Immature natural killer cell (primary cell): ENCODE measurements around the gene RIC8A. TPM values are rescaled to one million over a fixed set of nuclear protein-coding genes. Genes with fewer than 3 reads are reported as not detected.
A peak's percentile ranks its signal among the peaks of the same experiment; 100 is the strongest.

Source experiments
- DNase-seq, 3 donors: peaks; one replicate each; pipeline ENCODE4 v3.0.0; 2022; ENCODE audit warnings: mixed read lengths in 1 of 3
- H3K27ac Mint-ChIP-seq, 6 donors: one replicate each; pipeline ENCODE4 v1.8.0; 2020; ENCODE audit warnings: mixed read lengths in 6 of 6, mild to moderate bottlenecking in 5 of 6, inconsistent platforms in 4 of 6, moderate library complexity in 3 of 6
- H3K27me3 Mint-ChIP-seq, 3 donors: one replicate each; pipeline ENCODE4 v1.8.0; 2020 to 2021; ENCODE audit warnings: low read depth in 3 of 3, mild to moderate bottlenecking in 3 of 3, mixed read lengths in 3 of 3, moderate library complexity in 3 of 3, inconsistent platforms in 1 of 3
- H3K36me3 Mint-ChIP-seq, 3 donors: one replicate each; pipeline ENCODE4 v1.8.0; 2020; ENCODE audit warnings: mixed read lengths in 3 of 3, inconsistent platforms in 2 of 3, mild to moderate bottlenecking in 2 of 3
- H3K4me1 Mint-ChIP-seq, 2 donors: one replicate each; pipeline ENCODE4 v1.8.0; 2020; ENCODE audit warnings: inconsistent platforms in 2 of 2, mild to moderate bottlenecking in 2 of 2, mixed read lengths in 2 of 2, moderate library complexity in 1 of 2
- H3K4me3 Mint-ChIP-seq, 5 donors: one replicate each; pipeline ENCODE4 v1.8.0; 2020; ENCODE audit warnings: mild to moderate bottlenecking in 5 of 5, mixed read lengths in 5 of 5, inconsistent platforms in 3 of 5, moderate library complexity in 3 of 5
- H3K9me3 Mint-ChIP-seq, 6 donors: one replicate each; pipeline ENCODE4 v1.8.0; 2020; ENCODE audit warnings: mild to moderate bottlenecking in 6 of 6, mixed read lengths in 6 of 6, inconsistent platforms in 4 of 6, moderate library complexity in 3 of 6
- polyA plus RNA-seq, 3 donors: library from polyadenylated mRNA; unstranded; fragments of 300-500 nt; fragmentation: Illumina TruSeq; gene quantifications; one replicate each; pipeline ENCODE4 v1.2.3, GENCODE V29; 2021

Gene RIC8A
- polyA plus RNA-seq, 3 donors from 2014 or later, result 91.0 to 132 (median 106) TPM

GRCh38 chr11:250740-251299 lies 43.3 kb downstream of the RIC8A start:
- Mint-ChIP-seq H3K27ac (peak overlapping the region; percentile 28 to 89 (median 82)), H3K36me3 (peaks cover 27 to 45% (median 27%) of the 10 kb centered on the region in 3 donors), H3K4me1 (peaks cover 9 to 10% of the 10 kb centered on the region in 2 donors), H3K9me3 (no peaks in the 10 kb centered on the region), H3K27me3 (peaks cover 0 to 2% (median 2%) of the 10 kb centered on the region in 3 donors), H3K4me3 (peak overlapping the region in 1 of 5 donors; percentile 36)
- peak; percentile 70 to 77 (median 73) for DNase-seq

GRCh38 chr11:251550-251949 lies 44.0 kb downstream of the RIC8A start:
- Mint-ChIP-seq H3K27me3 (peaks cover 0 to 2% (median 2%) of the 10 kb centered on the region in 3 donors), H3K4me3 (no peak overlapping the region), H3K4me1 (peaks cover 9 to 10% of the 10 kb centered on the region in 2 donors), H3K36me3 (peaks cover 25 to 39% (median 26%) of the 10 kb centered on the region in 3 donors), H3K9me3 (no peaks in the 10 kb centered on the region), H3K27ac (peak overlapping the region in 1 of 6 donors; percentile 32)
- DNase-seq, result no peak

- Mint-ChIP-seq H3K36me3 (peaks cover 17 to 28% (median 22%) of the 10 kb centered on the region in 3 donors), H3K4me3 (no peak overlapping the region), H3K27ac (no peak overlapping the region), H3K9me3 (no peaks in the 10 kb centered on the region), H3K27me3 (peaks cover 0 to 2% (median 2%) of the 10 kb centered on the region in 3 donors), H3K4me1 (peaks cover 8 to 9% of the 10 kb centered on the region in 2 donors)
- no peak for DNase-seq
Observed at GRCh38 chr11:252666-253065, 45.2 kb downstream of the RIC8A start.

GRCh38 chr11:253160-253885 lies 45.8 kb downstream of the RIC8A start:
- no peak for DNase-seq
- Mint-ChIP-seq H3K36me3 (peaks cover 14 to 22% (median 18%) of the 10 kb centered on the region in 3 donors), H3K4me1 (peaks cover 8 to 9% of the 10 kb centered on the region in 2 donors), H3K9me3 (no peaks in the 10 kb centered on the region), H3K4me3 (no peak overlapping the region), H3K27me3 (peaks cover 0 to 2% (median 2%) of the 10 kb centered on the region in 3 donors), H3K27ac (no peak overlapping the region)

GRCh38 chr11:253886-254270 lies 46.4 kb downstream of the RIC8A start:
- DNase-seq, result no peak
- Mint-ChIP-seq H3K27me3 (peaks cover 0 to 2% (median 2%) of the 10 kb centered on the region in 3 donors), H3K9me3 (no peaks in the 10 kb centered on the region), H3K4me3 (no peak overlapping the region), H3K36me3 (peaks cover 13 to 17% (median 14%) of the 10 kb centered on the region in 3 donors), H3K27ac (peak overlapping the region in 2 of 6 donors; percentile 45 to 62), H3K4me1 (peaks cover 8 to 9% of the 10 kb centered on the region in 2 donors)

- Mint-ChIP-seq H3K4me3 (no peak overlapping the region), H3K4me1 (peaks cover 8 to 9% of the 10 kb centered on the region in 2 donors), H3K27me3 (peaks cover 0 to 6% (median 0%) of the 10 kb centered on the region in 3 donors), H3K9me3 (no peaks in the 10 kb centered on the region), H3K36me3 (peaks cover 8 to 17% (median 9%) of the 10 kb centered on the region in 3 donors), H3K27ac (no peak overlapping the region)
- DNase-seq, result no peak
Observed at GRCh38 chr11:255176-255575, 47.7 kb downstream of the RIC8A start.

GRCh38 chr11:255816-256215 lies 48.3 kb downstream of the RIC8A start:
- peaks cover 5 to 6% of the 10 kb centered on the region in 2 donors for H3K4me1 Mint-ChIP-seq
- no peak overlapping the region for H3K27ac Mint-ChIP-seq
- peaks cover 0 to 6% (median 0%) of the 10 kb centered on the region in 3 donors for H3K27me3 Mint-ChIP-seq
- peaks cover 8 to 12% (median 9%) of the 10 kb centered on the region in 3 donors for H3K36me3 Mint-ChIP-seq
- no peak overlapping the region for H3K4me3 Mint-ChIP-seq
- DNase-seq, result no peak
- H3K9me3 Mint-ChIP-seq, result no peaks in the 10 kb centered on the region

- Mint-ChIP-seq H3K27ac (no peak overlapping the region), H3K27me3 (peaks cover 0 to 6% (median 2%) of the 10 kb centered on the region in 3 donors), H3K36me3 (peaks cover 1 to 5% (median 3%) of the 10 kb centered on the region in 3 donors), H3K9me3 (no peaks in the 10 kb centered on the region), H3K4me1 (no peaks in the 10 kb centered on the region), H3K4me3 (no peak overlapping the region)
- DNase-seq, result no peak
Observed at GRCh38 chr11:256952-257737, 49.6 kb downstream of the RIC8A start.

GRCh38 chr11:257766-258493 lies 50.4 kb downstream of the RIC8A start:
- H3K9me3 Mint-ChIP-seq, result no peaks in the 10 kb centered on the region
- peaks cover 0 to 6% (median 2%) of the 10 kb centered on the region in 3 donors for H3K27me3 Mint-ChIP-seq
- no peak overlapping the region for H3K27ac Mint-ChIP-seq
- no peak for DNase-seq
- H3K4me3 Mint-ChIP-seq, result no peak overlapping the region
- H3K36me3 Mint-ChIP-seq, result no peaks in the 10 kb centered on the region
- no peaks in the 10 kb centered on the region for H3K4me1 Mint-ChIP-seq

GRCh38 chr11:259413-259812 lies 51.9 kb downstream of the RIC8A start:
- DNase-seq, result no peak
- no peak overlapping the region for H3K4me3 Mint-ChIP-seq
- H3K27ac Mint-ChIP-seq, result no peak overlapping the region
- peaks cover 0 to 4% (median 2%) of the 10 kb centered on the region in 3 donors for H3K27me3 Mint-ChIP-seq
- no peaks in the 10 kb centered on the region for H3K36me3 Mint-ChIP-seq
- H3K4me1 Mint-ChIP-seq, result no peaks in the 10 kb centered on the region
- no peaks in the 10 kb centered on the region for H3K9me3 Mint-ChIP-seq

- Mint-ChIP-seq H3K4me1 (peaks cover 1 to 2% of the 10 kb centered on the region in 2 donors), H3K27me3 (peaks cover 0 to 4% (median 4%) of the 10 kb centered on the region in 3 donors), H3K4me3 (no peak overlapping the region), H3K9me3 (no peaks in the 10 kb centered on the region), H3K36me3 (no peaks in the 10 kb centered on the region), H3K27ac (peak overlapping the region in 1 of 6 donors; percentile 26)
- DNase-seq, result no peak
Observed at GRCh38 chr11:261624-262023, 54.1 kb downstream of the RIC8A start.
